Mesenchymal stem cell (in vitro differentiated cells and primary cell): Measurements from ENCODE around the gene DNMT3L.

ENCODE experiments used
- DNase-seq: peaks from one replicate; pipeline ENCODE4 v3.0.0-alpha.2; 2013
- H2AFZ ChIP-seq: one replicate; pipeline ENCODE4 v1.6.1; 2013; ENCODE audit warnings: low read depth, mild to moderate bottlenecking, control low read depth, inconsistent platforms, low read length, moderate library complexity
- H2AK5ac ChIP-seq: 2 replicates; pipeline ENCODE4 v1.6.1; 2013; ENCODE audit warnings: low read length, moderate library complexity, mild to moderate bottlenecking, inconsistent platforms; ENCODE audit not compliant: severe bottlenecking
- H2BK120ac ChIP-seq: one replicate; pipeline ENCODE4 v1.6.1; 2013; ENCODE audit warnings: low read depth, mild to moderate bottlenecking, inconsistent platforms, low read length, moderate library complexity
- H2BK12ac ChIP-seq, 2 experiments: one replicate each; pipeline ENCODE4 v1.6.1; 2013; ENCODE audit warnings: inconsistent platforms in 2 of 2, low read length in 2 of 2, mild to moderate bottlenecking in 2 of 2, moderate library complexity in 2 of 2, control low read depth in 1 of 2
- H2BK15ac ChIP-seq: one replicate; pipeline ENCODE4 v1.6.1; 2013; ENCODE audit warnings: mild to moderate bottlenecking, low read depth, inconsistent platforms; ENCODE audit not compliant: poor library complexity, severe bottlenecking
- H2BK5ac ChIP-seq: 2 replicates; pipeline ENCODE4 v1.6.1; 2013; ENCODE audit warnings: low read depth, mild to moderate bottlenecking, low read length, control low read depth, inconsistent platforms; ENCODE audit not compliant: poor library complexity, severe bottlenecking
- H3K14ac ChIP-seq, 2 experiments: one replicate each; pipeline ENCODE4 v1.6.1; 2013; ENCODE audit warnings: inconsistent platforms in 2 of 2, low read length in 2 of 2, control low read depth in 1 of 2, mild to moderate bottlenecking in 1 of 2, moderate library complexity in 1 of 2
- H3K18ac ChIP-seq, 2 experiments: one replicate each; pipeline ENCODE4 v1.6.1; 2013; ENCODE audit warnings: inconsistent platforms in 2 of 2, low read length in 2 of 2, control low read depth in 1 of 2, low read depth in 1 of 2, mild to moderate bottlenecking in 1 of 2
- H3K23ac ChIP-seq, 2 experiments: one replicate each; pipeline ENCODE4 v1.6.1; 2013; ENCODE audit warnings: inconsistent platforms in 2 of 2, low read length in 2 of 2, mild to moderate bottlenecking in 2 of 2, moderate library complexity in 2 of 2, control low read depth in 1 of 2
- H3K27ac ChIP-seq: 2 replicates; pipeline ENCODE4 v1.5.1; 2013; ENCODE audit warnings: mild to moderate bottlenecking, moderate library complexity, low read length, control low read depth, inconsistent platforms; ENCODE audit not compliant: poor library complexity, severe bottlenecking
- H3K27me3 ChIP-seq, 2 experiments: 2 replicates each; pipeline versions ENCODE4 v1.6.1 to v1.7.0; 2013; ENCODE audit warnings: low read length in 2 of 2, mild to moderate bottlenecking in 2 of 2, moderate library complexity in 2 of 2, control low read depth in 1 of 2, inconsistent platforms in 1 of 2; ENCODE audit not compliant: control insufficient read depth in 1 of 2, insufficient read depth in 1 of 2
- H3K36me3 ChIP-seq, 2 experiments: 2 replicates each; pipeline versions ENCODE4 v1.6.1 to v1.7.0; 2013; ENCODE audit warnings: low read length in 2 of 2, control low read depth in 1 of 2, inconsistent platforms in 1 of 2, low read depth in 1 of 2, mild to moderate bottlenecking in 1 of 2; ENCODE audit not compliant: insufficient read depth in 2 of 2, control insufficient read depth in 1 of 2
- H3K4ac ChIP-seq, 2 experiments: one replicate each; pipeline ENCODE4 v1.6.1; 2013; ENCODE audit warnings: inconsistent platforms in 2 of 2, low read length in 2 of 2, mild to moderate bottlenecking in 2 of 2, moderate library complexity in 2 of 2, control low read depth in 1 of 2, low read depth in 1 of 2
- H3K4me1 ChIP-seq: 2 replicates; pipeline ENCODE4 v1.6.1; 2013; ENCODE audit warnings: low read depth, low read length, control low read depth; ENCODE audit not compliant: control insufficient read depth, insufficient read depth
- H3K4me2 ChIP-seq: 2 replicates; pipeline ENCODE4 v1.6.1; 2013; ENCODE audit warnings: low read length, mild to moderate bottlenecking, inconsistent platforms; ENCODE audit not compliant: poor library complexity, severe bottlenecking
- H3K4me3 ChIP-seq, 2 experiments: 2 replicates each; pipeline versions ENCODE4 v1.5.1 to v1.7.0; 2013; ENCODE audit warnings: low read length in 2 of 2, mild to moderate bottlenecking in 2 of 2, control low read depth in 1 of 2, low read depth in 1 of 2; ENCODE audit not compliant: insufficient read depth in 1 of 2
- H3K79me1 ChIP-seq: replicated peaks from 2 replicates; pipeline ENCODE4 v1.6.1; 2013; ENCODE audit warnings: mild to moderate bottlenecking, control low read depth, low read length, inconsistent platforms; ENCODE audit not compliant: poor library complexity, severe bottlenecking
- H3K9ac ChIP-seq: 2 replicates; pipeline ENCODE4 v1.7.0; 2013; ENCODE audit warnings: mild to moderate bottlenecking, low read length, moderate library complexity
- H3K9me3 ChIP-seq: 2 replicates; pipeline ENCODE4 v1.7.0; 2013; ENCODE audit warnings: mild to moderate bottlenecking, low read length; ENCODE audit not compliant: control insufficient read depth
- H4K8ac ChIP-seq: one replicate; pipeline ENCODE4 v1.6.1; 2013; ENCODE audit warnings: inconsistent platforms, mild to moderate bottlenecking, low read length, moderate library complexity
- H4K91ac ChIP-seq: one replicate; pipeline ENCODE4 v1.6.1; 2013; ENCODE audit warnings: mild to moderate bottlenecking, low read length, inconsistent platforms
- WGBS: methylation state at CpG from one replicate; pipeline ENCODE4 v1.1.7; 2013; ENCODE audit warnings: mixed read lengths; 5-methylcytosine and 5-hydroxymethylcytosine counted together

DNMT3L gene

DNA sequence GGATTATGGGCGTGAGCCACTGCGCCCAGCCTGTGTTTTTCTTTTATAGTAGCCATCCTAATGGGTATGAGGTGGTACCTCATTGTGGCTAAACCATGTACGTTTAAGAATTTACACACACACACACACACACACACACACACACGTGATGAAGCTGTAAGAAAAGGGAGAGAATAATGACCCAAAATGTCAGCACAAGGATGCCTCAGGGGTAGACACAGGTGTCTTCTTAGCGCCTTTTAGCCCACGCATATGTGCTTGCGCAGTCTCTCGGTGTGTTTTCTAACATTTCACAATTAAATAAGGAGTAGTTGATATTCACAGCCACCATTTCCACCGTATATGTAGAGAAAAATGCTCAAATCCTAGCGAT, 37.4 kb upstream of the DNMT3L start:
- no peaks in the 10 kb centered on the region for H3K9me3 ChIP-seq
- H3K9ac ChIP-seq = peak overlapping the region; percentile 89
- peaks cover 18% of the 10 kb centered on the region for H3K79me1 ChIP-seq
- peak overlapping the region; percentile 93 for H2BK120ac ChIP-seq
- no peak overlapping the region for H2BK5ac ChIP-seq
- peak overlapping the region; percentile 93 for H3K4me2 ChIP-seq
- H3K4me1 ChIP-seq = peaks cover 61% of the 10 kb centered on the region
- peak overlapping the region; percentile 69 to 95 for H3K4ac ChIP-seq
- peak overlapping the region; percentile 97 for H4K8ac ChIP-seq
- H2BK15ac ChIP-seq = no peak overlapping the region
- H3K18ac ChIP-seq = peak overlapping the region; percentile 91 to 93
- WGBS = 32% methylated on average over 3 of the region's 10 CpGs
- H2AFZ ChIP-seq = no peak overlapping the region
- peak overlapping the region; percentile 84 to 85 for H3K4me3 ChIP-seq
- H3K23ac ChIP-seq = no peak overlapping the region
- peaks cover 11 to 18% of the 10 kb centered on the region in 2 experiments for H3K27me3 ChIP-seq
- peak overlapping the region in 1 of 2 experiments; percentile 4 for H3K14ac ChIP-seq
- no peak overlapping the region for H2AK5ac ChIP-seq
- H4K91ac ChIP-seq = peak overlapping the region; percentile 90
- DNase-seq = peak; percentile 54
- peaks cover 0 to 8% of the 10 kb centered on the region in 2 experiments for H3K36me3 ChIP-seq
- no peak overlapping the region for H3K27ac ChIP-seq
- H2BK12ac ChIP-seq = peak overlapping the region; percentile 19 to 73

DNA sequence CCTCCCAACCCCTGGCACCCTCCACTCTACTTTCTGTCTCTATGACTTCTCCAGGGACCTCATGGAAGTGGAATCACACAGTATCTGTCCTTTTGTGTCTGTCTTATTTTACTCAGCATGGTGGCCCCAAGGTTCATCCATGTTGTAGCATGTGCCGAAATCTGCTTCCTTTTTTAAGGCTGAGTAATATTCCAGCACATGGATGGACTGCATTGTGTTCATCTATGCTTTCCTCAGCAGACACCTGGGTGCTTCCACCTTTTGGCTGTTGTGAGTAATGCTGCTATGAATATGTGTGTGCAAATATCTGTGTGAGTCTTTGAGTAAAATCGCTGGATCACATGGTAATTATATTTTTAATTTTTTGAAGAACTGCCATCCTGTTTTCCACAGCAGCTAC, 36.6 kb upstream of the DNMT3L start:
- WGBS = 100% methylated on average over 2 of the region's 2 CpGs
- Histone ChIP-seq H3K9me3 (no peaks in the 10 kb centered on the region), H4K91ac (no peak overlapping the region), H3K27ac (no peak overlapping the region), H3K79me1 (peaks cover 17% of the 10 kb centered on the region), H3K23ac (no peak overlapping the region), H2BK5ac (no peak overlapping the region), H3K18ac (no peak overlapping the region), H3K36me3 (peaks cover 0 to 8% of the 10 kb centered on the region in 2 experiments), H3K4me2 (no peak overlapping the region), H4K8ac (no peak overlapping the region), H3K4ac (peak overlapping the region in 1 of 2 experiments; percentile 15), H2AK5ac (no peak overlapping the region), H2BK120ac (no peak overlapping the region), H3K14ac (no peak overlapping the region), H3K27me3 (peaks cover 11 to 18% of the 10 kb centered on the region in 2 experiments), H2AFZ (no peak overlapping the region), H3K4me1 (peaks cover 57% of the 10 kb centered on the region), H2BK12ac (peak overlapping the region in 1 of 2 experiments; percentile 16), H3K4me3 (no peak overlapping the region), H3K9ac (peak overlapping the region; percentile 6), H2BK15ac (no peak overlapping the region)
- no peak for DNase-seq

DNA sequence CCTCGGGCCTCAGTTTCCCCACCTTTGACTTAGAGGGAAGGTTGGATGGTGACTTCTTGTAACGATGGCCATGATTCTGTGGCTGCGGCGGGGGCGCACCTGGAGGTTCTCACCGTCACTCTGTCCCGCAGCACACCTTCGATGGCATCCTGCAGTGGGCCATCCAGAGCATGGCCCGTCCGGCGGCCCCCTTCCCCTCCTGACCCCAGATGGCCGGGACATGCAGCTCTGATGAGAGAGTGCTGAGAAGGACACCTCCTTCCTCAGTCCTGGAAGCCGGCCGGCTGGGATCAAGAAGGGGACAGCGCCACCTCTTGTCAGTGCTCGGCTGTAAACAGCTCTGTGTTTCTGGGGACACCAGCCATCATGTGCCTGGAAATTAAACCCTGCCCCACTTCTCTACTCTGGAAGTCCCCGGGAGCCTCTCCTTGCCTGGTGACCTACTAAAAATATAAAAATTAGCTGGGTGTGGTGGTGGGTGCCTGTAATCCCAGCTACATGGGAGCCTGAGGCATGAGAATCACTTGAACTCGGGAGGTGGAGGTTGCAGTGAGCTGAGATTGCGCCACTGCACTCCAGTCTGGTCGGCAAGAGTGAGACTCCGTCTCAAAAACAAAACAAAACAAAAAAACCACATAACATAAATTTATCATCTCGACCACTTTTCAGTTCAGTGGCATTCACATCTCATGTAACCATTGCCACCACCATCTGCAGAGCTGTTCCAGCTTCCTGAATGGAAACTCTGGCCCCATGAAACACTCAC, 36.0 kb upstream of the DNMT3L start:
- no peak overlapping the region for H3K4me2 ChIP-seq
- H3K4me1 ChIP-seq = peaks cover 53% of the 10 kb centered on the region
- H4K91ac ChIP-seq = no peak overlapping the region
- H3K4ac ChIP-seq = no peak overlapping the region
- no peak overlapping the region for H3K23ac ChIP-seq
- H2BK12ac ChIP-seq = no peak overlapping the region
- no peak overlapping the region for H2BK5ac ChIP-seq
- H4K8ac ChIP-seq = no peak overlapping the region
- no peak overlapping the region for H3K4me3 ChIP-seq
- no peak overlapping the region for H3K14ac ChIP-seq
- H3K36me3 ChIP-seq = peaks cover 0 to 8% of the 10 kb centered on the region in 2 experiments
- peaks cover 14 to 20% of the 10 kb centered on the region in 2 experiments for H3K27me3 ChIP-seq
- 25% methylated on average over 21 of the region's 22 CpGs for WGBS
- H2BK120ac ChIP-seq = no peak overlapping the region
- DNase-seq = peak; percentile 91
- H2AFZ ChIP-seq = no peak overlapping the region
- no peaks in the 10 kb centered on the region for H3K9me3 ChIP-seq
- peaks cover 17% of the 10 kb centered on the region for H3K79me1 ChIP-seq
- H3K18ac ChIP-seq = no peak overlapping the region
- peak overlapping the region; percentile 6 for H3K9ac ChIP-seq
- H2AK5ac ChIP-seq = no peak overlapping the region
- H3K27ac ChIP-seq = no peak overlapping the region
- no peak overlapping the region for H2BK15ac ChIP-seq

DNA sequence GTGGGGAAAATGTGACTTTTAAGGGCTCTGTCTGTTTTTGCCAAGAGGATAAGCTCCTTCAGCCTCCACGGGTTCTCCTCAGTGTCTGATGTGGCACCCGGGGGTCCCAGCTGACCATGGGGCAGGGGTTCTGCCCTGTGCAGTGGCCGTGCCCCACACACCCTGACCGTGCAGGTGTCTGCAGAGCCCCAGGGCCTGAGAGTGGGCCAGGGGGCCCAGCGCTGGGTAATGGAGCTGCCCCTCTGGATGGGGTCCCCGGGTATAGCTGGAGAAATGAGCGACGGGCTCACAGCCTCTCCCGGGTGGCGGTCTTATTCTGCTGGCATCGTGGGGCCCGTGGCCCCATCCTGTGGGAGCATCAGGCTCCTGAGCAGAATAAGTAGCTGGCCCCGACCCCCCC, 35.2 kb upstream of the DNMT3L start:
- Histone ChIP-seq H2BK5ac (no peak overlapping the region), H3K23ac (no peak overlapping the region), H2AFZ (no peak overlapping the region), H4K8ac (no peak overlapping the region), H3K14ac (no peak overlapping the region), H3K27me3 (peaks cover 22 to 27% of the 10 kb centered on the region in 2 experiments), H3K9me3 (no peaks in the 10 kb centered on the region), H3K4me1 (peaks cover 45% of the 10 kb centered on the region), H2BK12ac (peak overlapping the region in 1 of 2 experiments; percentile 86), H3K4me3 (no peak overlapping the region), H3K27ac (no peak overlapping the region), H3K18ac (no peak overlapping the region), H3K4ac (no peak overlapping the region), H3K79me1 (peaks cover 11% of the 10 kb centered on the region), H2AK5ac (no peak overlapping the region), H4K91ac (no peak overlapping the region), H3K4me2 (no peak overlapping the region), H2BK120ac (no peak overlapping the region), H3K9ac (no peak overlapping the region), H2BK15ac (no peak overlapping the region), H3K36me3 (peaks cover 0 to 4% of the 10 kb centered on the region in 2 experiments)
- WGBS = 84% methylated on average over 13 of the region's 13 CpGs
- no peak for DNase-seq
